ENCODE results near the gene CACNA2D3. TPM values are rescaled to one million over a fixed set of nuclear protein-coding genes. Genes with fewer than 3 reads are reported as not detected.

The CACNA2D3 gene
- polyA plus RNA-seq, 1 donor = 1.6 TPM

GRCh38 chr3:54530944-54531343, 408.6 kb downstream of the CACNA2D3 start:
- DNase-seq = no peak

- no peak for DNase-seq
These were observed 409.4 kb downstream of the CACNA2D3 start for GRCh38 chr3:54531741-54532140.

DNA sequence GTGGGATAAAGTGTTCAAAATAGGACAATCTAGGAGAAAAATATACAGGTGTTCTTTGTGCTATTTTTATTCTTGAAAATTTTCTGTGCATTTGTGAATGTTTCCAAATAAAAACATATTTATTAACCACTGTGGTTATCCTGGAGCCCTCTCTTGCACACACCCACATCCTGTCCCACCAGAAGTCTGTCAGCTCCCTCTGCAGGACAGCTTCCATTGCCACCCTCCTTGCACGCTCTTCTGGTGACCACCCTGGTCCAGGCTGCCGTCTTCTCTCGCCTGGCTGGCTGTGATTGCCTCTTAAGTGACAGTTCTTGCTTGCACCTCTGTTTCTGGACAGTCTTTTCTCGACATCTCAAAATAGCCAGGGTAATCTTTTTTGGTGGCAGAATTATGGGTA, 411.5 kb downstream of the CACNA2D3 start:
- DNase-seq = no peak

GRCh38 chr3:54535619-54536018, 413.3 kb downstream of the CACNA2D3 start:
- DNase-seq = no peak

DNA sequence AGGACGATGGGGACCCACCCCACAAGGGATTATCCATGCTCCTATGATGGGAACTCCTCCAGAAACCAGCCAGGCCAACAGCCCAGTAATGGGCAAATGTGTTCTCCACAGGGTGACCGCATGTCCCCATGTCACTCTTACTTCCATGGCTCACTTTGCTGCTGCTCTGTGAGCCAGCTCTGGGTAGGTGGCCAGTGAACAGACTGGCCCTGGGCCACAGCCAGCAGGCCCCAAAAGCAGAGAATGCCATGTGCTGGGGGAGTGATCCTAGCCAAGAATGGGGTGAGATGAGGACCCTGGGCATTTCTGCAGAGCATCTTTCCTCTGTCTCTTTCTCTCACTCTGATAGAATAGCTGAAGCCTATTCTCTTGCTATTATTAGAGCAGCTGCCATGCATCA, 414.1 kb downstream of the CACNA2D3 start:
- DNase-seq = no peak

DNA sequence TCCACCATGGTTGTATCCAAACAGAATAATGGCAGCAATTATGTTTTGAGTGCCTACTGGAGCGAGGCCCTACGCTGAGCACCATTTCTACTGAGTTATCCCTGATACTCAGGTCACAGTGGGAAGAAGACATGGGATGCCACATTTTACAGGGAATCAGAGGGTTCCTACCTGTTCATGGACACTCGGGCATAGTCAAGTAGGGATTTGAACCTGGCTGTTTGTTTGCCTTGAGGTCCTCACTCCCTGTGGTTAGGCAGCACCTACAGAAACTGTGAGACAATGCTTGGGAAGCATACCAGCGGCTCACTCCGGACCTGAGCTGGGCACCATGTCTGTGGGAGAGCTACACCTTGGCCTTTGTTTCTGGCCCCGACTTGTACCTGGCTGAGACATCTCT, 415.2 kb downstream of the CACNA2D3 start:
- DNase-seq = no peak

DNA sequence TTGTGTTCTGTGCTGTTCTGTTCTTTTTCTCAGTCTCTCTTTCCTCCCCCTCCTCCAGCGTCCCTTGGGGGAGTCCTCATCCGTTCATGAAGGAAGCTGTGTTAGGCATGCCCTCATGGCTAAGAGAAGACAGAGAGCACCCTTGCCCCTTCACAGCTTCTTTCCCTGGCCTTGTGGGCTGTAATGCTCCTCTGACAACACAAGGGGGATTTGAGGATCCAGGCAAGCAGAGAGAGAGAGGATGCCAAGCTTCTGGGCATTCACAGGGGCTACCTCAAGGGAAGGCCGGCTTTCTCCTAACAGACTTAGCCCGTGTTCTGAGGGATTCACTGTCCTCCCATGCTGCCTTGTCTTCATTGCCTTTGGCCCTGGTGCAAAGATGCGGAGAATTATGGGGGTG, 416.0 kb downstream of the CACNA2D3 start:
- DNase-seq = no peak

DNA sequence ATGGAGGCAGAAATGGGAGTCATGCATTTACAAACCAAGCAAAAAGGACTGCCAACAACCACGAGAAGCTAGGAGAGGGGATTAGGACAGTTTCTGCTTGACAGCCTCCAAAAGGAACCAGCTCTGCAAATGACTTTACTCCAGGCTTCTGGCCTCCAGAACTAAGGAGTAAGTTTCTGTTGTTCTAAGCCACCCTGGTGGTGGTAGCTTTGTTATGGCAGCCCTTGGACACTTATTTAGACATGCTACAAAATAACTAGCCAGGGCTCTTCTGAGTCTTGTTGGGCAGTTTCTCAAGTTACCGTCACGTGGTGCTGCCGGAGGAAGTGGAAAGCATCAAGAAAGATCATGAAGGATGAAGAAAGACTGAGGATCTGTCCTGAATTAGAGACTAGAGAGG, 419.0 kb downstream of the CACNA2D3 start:
- DNase-seq = no peak

DNA sequence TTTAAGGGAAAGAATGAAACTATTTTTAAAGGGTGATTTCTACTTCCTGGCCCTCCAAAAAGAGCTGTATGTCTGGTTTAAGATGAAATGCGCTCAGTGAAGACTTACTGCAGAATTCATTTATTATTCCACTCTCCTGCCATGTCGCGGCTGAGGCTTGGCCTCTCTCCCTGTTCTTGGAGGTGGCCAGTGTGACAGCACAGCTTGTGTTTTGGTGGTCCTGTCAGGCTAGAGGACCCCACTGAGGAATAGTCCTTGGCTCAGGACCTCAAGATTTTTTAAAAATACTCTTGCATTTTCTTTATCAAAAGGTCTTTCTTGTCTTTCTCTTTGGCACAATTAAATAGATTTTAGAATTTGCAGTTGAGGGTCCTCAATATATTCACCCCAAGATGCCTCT, 421.1 kb downstream of the CACNA2D3 start:
- no peak for DNase-seq

DNA sequence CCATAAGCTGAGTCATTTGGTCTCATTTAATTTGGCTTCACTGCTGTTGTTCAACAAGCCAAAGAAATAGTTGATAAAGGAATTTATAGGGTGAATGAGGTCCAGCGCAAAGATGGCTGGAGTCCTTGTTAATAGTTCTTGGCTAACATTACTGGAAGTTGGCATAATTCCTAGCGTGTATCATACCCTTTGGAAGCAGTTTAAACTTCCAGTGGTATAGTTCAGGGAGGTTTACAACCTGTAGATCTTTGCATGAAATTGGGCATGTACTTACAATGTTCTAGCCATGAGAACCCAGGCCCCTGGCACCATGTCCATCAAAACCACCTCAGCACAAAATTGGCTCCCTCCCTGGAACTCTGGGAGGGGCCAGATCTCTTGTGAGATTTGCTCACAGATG, 424.7 kb downstream of the CACNA2D3 start:
- no peak for DNase-seq

GRCh38 chr3:54547846-54548245, 425.5 kb downstream of the CACNA2D3 start:
- no peak for DNase-seq

- DNase-seq = no peak
These were observed 427.4 kb downstream of the CACNA2D3 start for GRCh38 chr3:54549607-54550220.

DNA sequence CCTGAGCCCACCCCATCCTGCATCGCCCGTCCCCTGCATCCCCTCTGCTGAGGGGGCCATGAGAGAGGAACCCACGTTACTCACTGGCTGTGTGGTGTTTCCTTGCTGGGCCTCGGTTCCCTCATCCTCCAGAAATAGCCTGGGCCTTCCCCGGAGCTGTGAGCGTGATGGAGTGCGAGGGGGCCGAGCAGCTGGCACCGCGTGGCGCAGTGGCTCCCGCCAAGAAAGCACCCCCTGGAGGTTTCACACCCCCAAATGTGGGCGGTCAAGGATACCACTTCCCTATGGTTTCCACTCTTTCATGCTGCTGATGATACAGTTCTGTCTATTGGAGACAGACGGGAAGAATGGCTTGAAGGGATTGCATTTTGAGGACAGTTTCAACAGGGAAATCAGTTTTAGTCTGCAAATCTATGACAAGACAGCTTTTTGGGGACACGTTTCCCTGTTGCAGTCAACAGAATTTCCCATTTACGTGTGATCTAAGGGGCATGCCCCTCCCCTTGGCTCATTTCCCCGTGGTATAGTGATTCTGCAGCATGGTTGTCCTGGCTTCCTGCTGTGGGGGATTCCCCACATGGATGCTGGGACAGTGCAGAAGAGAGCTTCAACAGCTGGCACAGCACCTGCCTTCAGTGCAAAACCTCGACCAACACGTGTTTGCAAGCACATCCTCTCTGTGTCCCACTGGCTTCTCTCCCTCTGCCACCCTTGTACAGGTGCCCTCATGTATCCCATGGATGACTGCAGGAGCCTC, 428.0 kb downstream of the CACNA2D3 start:
- no peak for DNase-seq

DNA sequence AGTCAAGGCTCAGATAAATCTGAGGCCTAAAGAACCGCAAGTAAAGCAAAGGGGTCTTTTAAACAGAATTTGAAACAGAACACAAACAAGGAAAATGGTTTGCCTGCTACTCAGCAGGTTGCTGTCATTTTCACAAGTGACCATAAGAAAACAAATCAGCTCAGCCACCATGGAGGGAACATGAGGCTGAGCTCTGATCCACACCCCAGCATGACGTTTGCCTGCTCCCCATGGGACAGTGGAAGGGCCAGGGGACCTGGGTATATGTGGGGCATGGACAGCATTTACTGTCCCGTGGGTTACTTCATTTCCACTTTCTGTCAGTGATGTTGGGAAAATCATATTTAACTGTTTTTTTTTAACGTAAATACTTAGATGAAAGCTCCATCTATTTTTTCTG, 434.3 kb downstream of the CACNA2D3 start:
- no peak for DNase-seq

GRCh38 chr3:54557538-54558428, 435.4 kb downstream of the CACNA2D3 start:
- DNase-seq = no peak

DNA sequence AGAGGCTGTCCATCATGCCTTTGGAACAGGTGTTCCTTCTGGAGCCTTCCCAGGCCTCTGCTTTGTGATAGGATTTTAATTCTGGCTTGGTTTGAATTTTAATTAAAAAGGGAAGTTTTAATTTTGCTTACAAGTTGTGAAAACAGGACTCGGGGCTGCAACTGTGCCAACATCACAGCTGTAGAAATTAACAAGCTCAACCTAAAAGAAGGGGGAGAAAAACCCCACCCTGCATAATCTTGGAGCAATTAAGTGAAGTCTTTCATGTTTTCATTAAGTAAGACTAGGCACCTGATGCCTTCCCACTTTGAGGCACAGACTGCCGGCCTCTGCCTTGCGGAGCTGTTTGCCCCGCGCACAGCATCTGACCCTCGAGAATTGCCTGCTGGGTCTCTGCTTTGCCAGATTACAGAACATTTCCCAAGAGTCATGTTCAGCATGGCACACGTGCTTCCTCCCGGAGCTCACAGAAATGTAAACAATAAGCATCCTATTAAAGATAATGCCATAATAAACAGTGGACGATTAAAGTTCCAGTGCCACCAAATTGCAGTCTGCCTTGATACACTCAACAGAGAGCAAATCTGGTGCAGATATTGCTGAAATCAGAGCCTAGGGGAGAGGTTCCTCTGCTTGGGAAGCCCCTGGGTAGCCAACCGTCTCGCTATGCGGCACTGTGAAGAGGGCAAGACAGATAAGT, 441.3 kb downstream of the CACNA2D3 start:
- DNase-seq = no peak

- no peak for DNase-seq
These were observed 442.1 kb downstream of the CACNA2D3 start for GRCh38 chr3:54564374-54564925.

- DNase-seq = no peak
These were observed 443.6 kb downstream of the CACNA2D3 start for GRCh38 chr3:54565956-54566355.

- no peak for DNase-seq
These were observed 445.6 kb downstream of the CACNA2D3 start for GRCh38 chr3:54567949-54568348.

GRCh38 chr3:54570008-54570407, 447.7 kb downstream of the CACNA2D3 start:
- DNase-seq = no peak

- DNase-seq = no peak
These were observed 450.0 kb downstream of the CACNA2D3 start for GRCh38 chr3:54572197-54572895.

Measured in left kidney (tissue), 2 donors.